K562 (cell line): ENCODE results near the gene COX6B1. TPM values are rescaled to one million over a fixed set of nuclear protein-coding genes. Genes with fewer than 3 reads are reported as not detected.
A peak's percentile ranks its signal among the peaks of the same experiment; 100 is the strongest.

Experiments
- ATF1 ChIP-seq, 2 experiments: fragments of 450-650 bp in 1 of 2; IDR thresholded peaks; 2 replicates each; pipeline ENCODE4 v1.6.1; 2016; ENCODE audit warnings: missing compliant biosample characterization in 1 of 2, missing genetic modification characterization in 1 of 2
- CREB3 ChIP-seq: fragments of 450-650 bp; conservative IDR thresholded peaks from 2 replicates; pipeline ENCODE4 v1.6.1; 2016; ENCODE audit warnings: missing genetic modification characterization, low read depth, mild to moderate bottlenecking, missing compliant biosample characterization, moderate library complexity
- CREM ChIP-seq: IDR thresholded peaks from 2 replicates; pipeline ENCODE4 v1.6.1; 2014; ENCODE audit warnings: antibody characterized with exemption, low read depth
- DDX20 ChIP-seq: fragments of 450-650 bp; IDR thresholded peaks from 2 replicates; pipeline ENCODE4 v1.6.1; 2016; ENCODE audit warnings: missing genetic modification characterization, low read depth, mild to moderate bottlenecking, missing compliant biosample characterization, moderate library complexity
- EWSR1 ChIP-seq: fragments of 450-650 bp; IDR thresholded peaks from 2 replicates; pipeline ENCODE4 v1.6.1; 2018; ENCODE audit warnings: borderline replicate concordance, mild to moderate bottlenecking, low read depth, moderate library complexity; ENCODE audit not compliant: partially characterized antibody
- FOXJ3 ChIP-seq: sonication (generic); formaldehyde crosslinking; IDR thresholded peaks from 2 replicates; pipeline ENCODE4 v1.4.0; 2020; ENCODE audit warnings: mild to moderate bottlenecking, missing genetic modification reagents
- KAT7 ChIP-seq: sonication (generic); formaldehyde crosslinking; IDR thresholded peaks from 2 replicates; pipeline ENCODE4 v1.8.0; 2022; ENCODE audit warnings: missing genetic modification reagents, mild to moderate bottlenecking, borderline replicate concordance
- MAFG ChIP-seq: fragments of 450-650 bp; conservative IDR thresholded peaks from 2 replicates; pipeline ENCODE4 v1.6.1; 2016; ENCODE audit warnings: missing genetic modification characterization, missing compliant biosample characterization
- MCM5 ChIP-seq: fragments of 450-650 bp; IDR thresholded peaks from 2 replicates; pipeline ENCODE4 v1.6.1; 2016; ENCODE audit warnings: low read depth
- MYBL2 ChIP-seq, 2 experiments: fragments of 450-650 bp in 1 of 2; sonication (generic) in 1 of 2; formaldehyde crosslinking in 1 of 2; IDR thresholded peaks; 2 replicates each; pipeline versions ENCODE4 v1.6.1 to v1.8.1; 2017 to 2022; ENCODE audit warnings: borderline replicate concordance in 1 of 2, inconsistent platforms in 1 of 2, low read depth in 1 of 2, mild to moderate bottlenecking in 1 of 2, missing genetic modification reagents in 1 of 2, moderate library complexity in 1 of 2
- PHF20 ChIP-seq: fragments of 450-650 bp; IDR thresholded peaks from 2 replicates; pipeline ENCODE4 v1.6.1; 2018; ENCODE audit not compliant: partially characterized antibody
- PTRF ChIP-seq: fragments of 450-650 bp; IDR thresholded peaks from 2 replicates; pipeline ENCODE4 v1.6.1; 2016; ENCODE audit warnings: mild to moderate bottlenecking, missing genetic modification characterization, missing compliant biosample characterization
- RCOR1 ChIP-seq, 2 experiments: IDR thresholded peaks; 2 replicates each; pipeline ENCODE4 v1.6.1; 2012; ENCODE audit warnings: low read depth in 2 of 2, low read length in 2 of 2, borderline replicate concordance in 1 of 2, improper control_type of control experiment in 1 of 2
- RFX1 ChIP-seq: fragments of 450-650 bp; IDR thresholded peaks from 2 replicates; pipeline ENCODE4 v1.6.1; 2016; ENCODE audit warnings: mild to moderate bottlenecking, moderate library complexity
- SIX5 ChIP-seq, 2 experiments: IDR thresholded peaks; 2 replicates each; pipeline ENCODE4 v1.6.1; 2011; ENCODE audit warnings: low read length in 2 of 2, borderline replicate concordance in 1 of 2, low read depth in 1 of 2, mild to moderate bottlenecking in 1 of 2, moderate library complexity in 1 of 2; ENCODE audit not compliant: insufficient read depth in 1 of 2
- SLC30A9 ChIP-seq: fragments of 250-450 bp; sonication (Bioruptor Pico); IDR thresholded peaks from 2 replicates; pipeline ENCODE4 v1.8.0; 2022; ENCODE audit warnings: mild to moderate bottlenecking, moderate library complexity
- SMARCA5 ChIP-seq: fragments of 450-650 bp; IDR thresholded peaks from 2 replicates; pipeline ENCODE4 v1.6.1; 2016
- TAF15 ChIP-seq: fragments of 200-400 bp; formaldehyde crosslinking; IDR thresholded peaks from 2 replicates; pipeline ENCODE4 v1.6.1; 2017; ENCODE audit warnings: mild to moderate bottlenecking, low read depth, low read length, moderate library complexity
- ZNF134 ChIP-seq: fragments of 250-450 bp; sonication (Bioruptor Pico); conservative IDR thresholded peaks from 2 replicates; pipeline ENCODE4 v1.4.0; 2020
- ZNF174 ChIP-seq: fragments of 250-450 bp; sonication (Bioruptor Pico); IDR thresholded peaks from 2 replicates; pipeline ENCODE4 v1.4.0; 2020; ENCODE audit warnings: mild to moderate bottlenecking
- ZNF354B ChIP-seq: fragments of 250-450 bp; sonication (Bioruptor Pico); IDR thresholded peaks from 2 replicates; pipeline ENCODE4 v1.4.0; 2020
- ZNF444 ChIP-seq: fragments of 250-450 bp; sonication (Bioruptor Pico); IDR thresholded peaks from 2 replicates; pipeline ENCODE4 v1.4.0; 2020; ENCODE audit warnings: mild to moderate bottlenecking, moderate library complexity
- ZNF584 ChIP-seq: fragments of 200-800 bp; sonication (Bioruptor generic); IDR thresholded peaks from 2 replicates; pipeline ENCODE4 v1.6.1; 2016; ENCODE audit warnings: low read depth, mild to moderate bottlenecking, missing genetic modification characterization, missing compliant biosample characterization
- polyA plus RNA-seq, 8 experiments: library from polyadenylated mRNA; depleted of rRNA in 4 of 8; stranded (reverse) in 5 of 8; unstranded in 3 of 8; fragments of >200 nt; fragmentation: Nextera tagmentation in 2 of 8; fragmentation: Illumina TruSeq in 1 of 8; extraction: Ambion mirVana in 2 of 8; extraction: Trizol in 1 of 8; gene quantifications; 2 replicates each; pipeline versions ENCODE4 v1.2.1 to v1.2.3, GENCODE V29; 2011 to 2014; ENCODE audit warnings: inconsistent platforms in 1 of 8, missing spikeins in 1 of 8
- total RNA-seq, 7 experiments: library from RNA; depleted of rRNA in 6 of 7; stranded (reverse); fragments of >200 nt in 6 of 7; fragmentation: Illumina TruSeq in 2 of 7; extraction: Trizol in 2 of 7; gene quantifications; 2 replicates each; pipeline versions ENCODE4 v1.2.1 to v1.2.3, GENCODE V29; 2011 to 2021; ENCODE audit warnings: low replicate concordance in 1 of 7
- TF ChIP-seq, protein P1 (sequence below): fragments of 250-450 bp; sonication (Bioruptor Pico); IDR thresholded peaks from 2 replicates; pipeline ENCODE4 v1.5.0; 2021; ENCODE audit warnings: mild to moderate bottlenecking, moderate library complexity
- TF ChIP-seq, protein P2 (sequence below): sonication (generic); formaldehyde crosslinking; IDR thresholded peaks from 2 replicates; pipeline ENCODE4 v1.8.0; 2022; ENCODE audit warnings: mild to moderate bottlenecking, low read depth, missing genetic modification reagents

The COX6B1 gene
- total and polyA plus RNA-seq, 9 of the 15 experiments (the other 6 are each of a cell fraction or from before 2014, with no cell fraction given) = 777 to 2,393 (median 1,219) TPM

GRCh38 chr19:35671818-35672217 is 23.7 kb downstream of the COX6B1 start (continued):
- TF ChIP-seq MCM5 = no peak
- TF ChIP-seq TAF15 = no peak
- TF ChIP-seq DDX20 (tag) = no peak
- TF ChIP-seq ZNF584 (CRISPR knock-in tag) = no peak
- no peak for TF ChIP-seq PTRF (tag)
- TF ChIP-seq FOXJ3 (CRISPR knock-in tag) = no peak
- TF ChIP-seq RFX1 = no peak
- TF ChIP-seq, protein P1, sequence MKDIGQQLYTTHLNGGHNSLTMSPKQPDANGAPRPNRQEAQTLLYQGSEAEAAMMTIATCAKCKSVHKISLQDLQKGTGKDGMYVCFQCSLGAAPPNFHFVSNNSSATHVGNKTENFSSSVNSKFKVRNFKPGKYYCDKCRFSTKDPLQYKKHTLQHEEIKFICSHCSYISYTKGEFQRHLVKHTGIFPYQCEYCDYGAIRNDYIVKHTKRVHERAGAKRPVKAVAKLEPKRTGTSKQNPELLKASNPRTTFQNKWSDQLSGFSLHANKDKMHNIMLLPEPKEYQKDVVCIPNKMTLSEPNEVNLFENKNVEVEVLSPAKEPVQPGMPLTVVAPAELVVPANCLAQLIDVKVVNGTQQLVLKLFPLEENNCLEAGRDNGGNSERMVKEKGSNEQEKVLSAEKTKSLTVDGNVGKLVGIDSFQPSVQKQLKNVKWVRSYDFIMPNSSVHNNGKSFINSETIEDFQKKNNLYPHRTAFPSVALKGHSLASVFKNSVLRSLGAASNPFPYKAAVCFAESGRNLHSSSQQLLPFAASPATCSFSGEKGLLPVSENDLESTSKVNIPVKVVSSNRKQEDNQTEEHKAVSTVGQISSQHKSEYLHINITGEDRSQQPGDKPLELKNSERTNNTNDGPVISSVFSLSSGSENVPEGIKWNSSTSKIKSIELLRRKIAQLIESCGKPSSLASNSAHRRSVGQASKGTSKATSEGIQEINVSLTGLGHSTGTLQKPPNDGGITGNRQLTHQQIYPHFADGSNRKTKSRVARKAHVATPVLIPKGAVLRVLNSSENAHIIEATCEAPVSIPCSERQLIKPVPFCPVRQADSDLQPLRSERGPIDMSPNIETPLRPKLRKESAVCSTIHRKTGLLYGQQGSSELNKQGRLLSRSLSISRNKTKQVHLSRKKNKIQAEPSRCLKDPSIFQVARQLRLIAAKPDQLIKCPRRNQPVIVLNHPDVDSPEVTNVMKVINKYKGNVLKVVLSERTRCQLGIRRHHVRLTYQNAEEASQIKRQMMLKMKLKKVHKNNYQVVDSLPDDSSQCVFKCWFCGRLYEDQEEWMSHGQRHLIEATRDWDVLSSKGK (CRISPR knock-in tag) = no peak
- TF ChIP-seq EWSR1 = no peak
- no peak for TF ChIP-seq SIX5 (IDR thresholded peaks at IDR 0.05; ENCODE audit: borderline replicate concordance in 1 of 2, insufficient read depth in 1 of 2, low read depth in 1 of 2, low read length in 2 of 2)
- TF ChIP-seq CREM = no peak
- TF ChIP-seq PHF20 = no peak
- TF ChIP-seq, protein P2, sequence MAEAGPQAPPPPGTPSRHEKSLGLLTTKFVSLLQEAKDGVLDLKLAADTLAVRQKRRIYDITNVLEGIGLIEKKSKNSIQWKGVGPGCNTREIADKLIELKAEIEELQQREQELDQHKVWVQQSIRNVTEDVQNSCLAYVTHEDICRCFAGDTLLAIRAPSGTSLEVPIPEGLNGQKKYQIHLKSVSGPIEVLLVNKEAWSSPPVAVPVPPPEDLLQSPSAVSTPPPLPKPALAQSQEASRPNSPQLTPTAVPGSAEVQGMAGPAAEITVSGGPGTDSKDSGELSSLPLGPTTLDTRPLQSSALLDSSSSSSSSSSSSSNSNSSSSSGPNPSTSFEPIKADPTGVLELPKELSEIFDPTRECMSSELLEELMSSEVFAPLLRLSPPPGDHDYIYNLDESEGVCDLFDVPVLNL (CRISPR knock-in tag) = no peak
- TF ChIP-seq ZNF444 (CRISPR knock-in tag) = no peak
- no peak for TF ChIP-seq ZNF134
- no peak for TF ChIP-seq KAT7 (CRISPR knock-in tag)
- TF ChIP-seq ATF1 (CRISPR knock-in tag; IDR thresholded peaks at IDR 0.05) = no peak
- 0 out of 2 replicates have a peak, but pooled peaks have one; percentile 42 for TF ChIP-seq ATF1 (tag; IDR thresholded peaks at IDR 0.05)
- TF ChIP-seq ZNF174 (CRISPR knock-in tag) = no peak
- TF ChIP-seq MYBL2 (IDR thresholded peaks at IDR 0.05; ENCODE audit: low read depth) = no peak
- no peak for TF ChIP-seq MYBL2 (CRISPR knock-in tag; IDR thresholded peaks at IDR 0.05; ENCODE audit: borderline replicate concordance)
- peak; percentile 62 to 84; a peak in 3 of 4 replicates for TF ChIP-seq RCOR1 (IDR thresholded peaks at IDR 0.05; ENCODE audit: borderline replicate concordance in 1 of 2, low read depth in 2 of 2, low read length in 2 of 2)
- TF ChIP-seq SLC30A9 (CRISPR knock-in tag) = no peak
- no peak for TF ChIP-seq ZNF354B (CRISPR knock-in tag)
- TF ChIP-seq MAFG (tag) = peak; percentile 94
- TF ChIP-seq CREB3 (tag) = 0 out of 2 replicates have a peak, but pooled peaks have one; percentile 23
- TF ChIP-seq SMARCA5 = no peak
